K562 (cell line): ENCODE data around the gene SERTAD1. TPM values are rescaled to one million over a fixed set of nuclear protein-coding genes. Genes with fewer than 3 reads are reported as not detected.
A peak's percentile ranks its signal among the peaks of the same experiment; 100 is the strongest.

ENCODE experiments used
- HBP1 ChIP-seq: fragments of 450-650 bp; formaldehyde crosslinking; IDR thresholded peaks from 2 replicates; pipeline ENCODE4 v1.4.0; 2022; ENCODE audit warnings: missing genetic modification characterization
- HCFC1 ChIP-seq: IDR thresholded peaks from 2 replicates; pipeline ENCODE4 v1.6.1; 2012; ENCODE audit warnings: low read depth, low read length, improper control_type of control experiment
- HDAC8 ChIP-seq: fragments of 450-650 bp; IDR thresholded peaks from 2 replicates; pipeline ENCODE4 v1.6.1; 2016; ENCODE audit warnings: mild to moderate bottlenecking, missing genetic modification characterization, moderate library complexity, missing compliant biosample characterization
- HLTF ChIP-seq: fragments of 450-650 bp; IDR thresholded peaks from 2 replicates; pipeline ENCODE4 v1.6.1; 2016
- HNRNPUL1 ChIP-seq: fragments of 200-400 bp; formaldehyde crosslinking; IDR thresholded peaks from 2 replicates; pipeline ENCODE4 v1.6.1; 2017; ENCODE audit warnings: low read length
- JUNB ChIP-seq: fragments of 450-650 bp; formaldehyde crosslinking; conservative IDR thresholded peaks from 2 replicates; pipeline ENCODE4 v1.4.0; 2020; ENCODE audit warnings: mild to moderate bottlenecking
- MNT ChIP-seq, 2 experiments: fragments of 450-650 bp; conservative IDR thresholded peaks; 2 replicates each; pipeline ENCODE4 v1.6.1; 2017; ENCODE audit warnings: mild to moderate bottlenecking in 2 of 2, moderate library complexity in 2 of 2
- NR2C1 ChIP-seq, 2 experiments: fragments of 450-650 bp; IDR thresholded peaks; 2 replicates each; pipeline ENCODE4 v1.6.1; 2017; ENCODE audit warnings: mild to moderate bottlenecking in 2 of 2, antibody characterized with exemption in 1 of 2, inconsistent platforms in 1 of 2, missing compliant biosample characterization in 1 of 2, missing genetic modification characterization in 1 of 2
- ZBTB40 ChIP-seq, 2 experiments: fragments of 450-650 bp in 1 of 2; sonication (generic) in 1 of 2; formaldehyde crosslinking in 1 of 2; IDR thresholded peaks; 2 replicates each; pipeline versions ENCODE4 v1.7.1 to v1.9.0; 2016 to 2022; ENCODE audit warnings: inconsistent platforms in 1 of 2, mild to moderate bottlenecking in 1 of 2, missing genetic modification reagents in 1 of 2
- ZBTB7A ChIP-seq: IDR thresholded peaks from 2 replicates; pipeline ENCODE4 v1.6.1; 2011; ENCODE audit warnings: low read depth, mild to moderate bottlenecking, low read length, moderate library complexity, borderline replicate concordance; ENCODE audit not compliant: control insufficient read depth
- ZC3H4 ChIP-seq: sonication (generic); formaldehyde crosslinking; IDR thresholded peaks from 2 replicates; pipeline ENCODE4 v1.9.0; 2021; ENCODE audit warnings: missing genetic modification reagents, borderline replicate concordance
- ZNF174 ChIP-seq: fragments of 250-450 bp; sonication (Bioruptor Pico); IDR thresholded peaks from 2 replicates; pipeline ENCODE4 v1.4.0; 2020; ENCODE audit warnings: mild to moderate bottlenecking
- ZNF274 ChIP-seq: IDR thresholded peaks from 2 replicates; pipeline ENCODE4 v1.6.1; 2011; ENCODE audit warnings: low read depth, mild to moderate bottlenecking, low read length, moderate library complexity, borderline replicate concordance
- ZNF551 ChIP-seq: fragments of 250-450 bp; sonication (Bioruptor Pico); IDR thresholded peaks from 2 replicates; pipeline ENCODE4 v1.5.0; 2021; ENCODE audit warnings: mild to moderate bottlenecking, moderate library complexity
- polyA plus RNA-seq, 8 experiments: library from polyadenylated mRNA; depleted of rRNA in 4 of 8; stranded (reverse) in 5 of 8; unstranded in 3 of 8; fragments of >200 nt; fragmentation: Nextera tagmentation in 2 of 8; fragmentation: Illumina TruSeq in 1 of 8; extraction: Ambion mirVana in 2 of 8; extraction: Trizol in 1 of 8; gene quantifications; 2 replicates each; pipeline versions ENCODE4 v1.2.1 to v1.2.3, GENCODE V29; 2011 to 2014; ENCODE audit warnings: inconsistent platforms in 1 of 8, missing spikeins in 1 of 8
- total RNA-seq, 7 experiments: library from RNA; depleted of rRNA in 6 of 7; stranded (reverse); fragments of >200 nt in 6 of 7; fragmentation: Illumina TruSeq in 2 of 7; extraction: Trizol in 2 of 7; gene quantifications; 2 replicates each; pipeline versions ENCODE4 v1.2.1 to v1.2.3, GENCODE V29; 2011 to 2021; ENCODE audit warnings: low replicate concordance in 1 of 7

Gene SERTAD1
- total and polyA plus RNA-seq, 9 of the 15 experiments (the other 6 are each of a cell fraction or from before 2014, with no cell fraction given) = 0.15 to 8.7 (median 4.9) TPM

GRCh38 chr19:40466219-40466984 is 40.6 kb upstream of the SERTAD1 start (continued):
- TF ChIP-seq ZNF274 (no peak), JUNB (CRISPR knock-in tag) (no peak), NR2C1 (IDR thresholded peaks at IDR 0.05) (peak; percentile 56), NR2C1 (tag; IDR thresholded peaks at IDR 0.05) (0 out of 2 replicates have a peak, but pooled peaks have one; percentile 13), HCFC1 (no peak), HDAC8 (tag) (no peak), HBP1 (CRISPR knock-in tag) (peak; percentile 75; the same call in 1 of the 2 replicates), ZC3H4 (0 out of 2 replicates have a peak, but pooled peaks have one; percentile 50), ZBTB40 (IDR thresholded peaks at IDR 0.05) (peak; percentile 37; the same call in 1 of the 2 replicates), ZBTB40 (CRISPR knock-in tag; IDR thresholded peaks at IDR 0.05) (no peak), HNRNPUL1 (no peak), ZNF551 (CRISPR knock-in tag) (no peak), ZNF174 (CRISPR knock-in tag) (no peak), HLTF (no peak), MNT (conservative IDR thresholded peaks at IDR 0.05) (peak; percentile 93 to 95), ZBTB7A (no peak)
